Liver (tissue), 3 donors: ENCODE data around the gene DNAH10.

Source experiments
- EGR1 ChIP-seq, 2 donors: IDR thresholded peaks; 2 replicates each; pipeline ENCODE4 v1.6.1; 2016 to 2018; ENCODE audit warnings: antibody characterized with exemption in 2 of 2, low read depth in 2 of 2
- GABPA ChIP-seq, 2 donors: IDR thresholded peaks in 1 of 2; conservative IDR thresholded peaks in 1 of 2; 2 replicates each; pipeline ENCODE4 v1.6.1; 2016; ENCODE audit warnings: antibody characterized with exemption in 2 of 2, mild to moderate bottlenecking in 1 of 2, moderate library complexity in 1 of 2
- HNF4G ChIP-seq: IDR thresholded peaks from 2 replicates; pipeline ENCODE4 v1.6.1; 2016; ENCODE audit warnings: antibody characterized with exemption
- JUND ChIP-seq, 2 donors: IDR thresholded peaks; 2 replicates each; pipeline ENCODE4 v1.6.1; 2016; ENCODE audit warnings: antibody characterized with exemption in 2 of 2
- NR2F2 ChIP-seq: IDR thresholded peaks from 2 replicates; pipeline ENCODE4 v1.6.1; 2016; ENCODE audit warnings: antibody characterized with exemption
- RAD21 ChIP-seq, 2 donors: IDR thresholded peaks; 2 replicates each; pipeline ENCODE4 v1.6.1; 2016; ENCODE audit warnings: antibody characterized with exemption in 2 of 2, mild to moderate bottlenecking in 2 of 2
- SP1 ChIP-seq: IDR thresholded peaks from 2 replicates; pipeline ENCODE4 v1.6.1; 2018; ENCODE audit warnings: antibody characterized with exemption, mild to moderate bottlenecking
- TAF1 ChIP-seq: conservative IDR thresholded peaks from 2 replicates; pipeline ENCODE4 v1.6.1; 2016; ENCODE audit warnings: antibody characterized with exemption, mild to moderate bottlenecking
- TF ChIP-seq, protein P1 (sequence below): fragments of 150-350 bp; IDR thresholded peaks from 2 replicates; pipeline ENCODE4 v1.5.1; 2017; ENCODE audit warnings: improper control_type of control experiment, low read depth, low read length; ENCODE audit not compliant: missing input control
- TF ChIP-seq, protein P2 (sequence below): IDR thresholded peaks from 2 replicates; pipeline ENCODE4 v1.6.1; 2016; ENCODE audit warnings: antibody characterized with exemption, mild to moderate bottlenecking
- donor health status: healthy.
- donor health status: healthy.

DNA sequence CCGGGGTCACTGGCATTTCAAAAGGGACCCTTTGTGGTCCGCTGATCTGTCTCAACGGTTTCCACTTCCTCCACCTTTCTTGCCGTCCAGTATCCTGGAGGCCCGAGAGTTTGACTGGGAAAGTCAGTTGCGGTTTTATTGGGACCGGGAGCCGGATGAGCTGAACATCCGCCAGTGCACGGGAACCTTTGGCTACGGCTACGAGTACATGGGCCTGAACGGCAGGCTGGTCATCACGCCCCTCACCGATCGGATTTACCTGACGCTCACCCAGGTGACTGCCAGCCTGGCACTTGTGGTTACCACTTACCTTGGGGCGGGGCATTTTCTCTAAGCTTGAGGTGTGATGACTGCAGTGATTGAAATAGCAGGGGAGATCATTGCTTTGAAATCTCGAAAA, 83.8 kb downstream of the DNAH10 start:
- TF ChIP-seq TAF1 = no peak
- TF ChIP-seq, protein P1, sequence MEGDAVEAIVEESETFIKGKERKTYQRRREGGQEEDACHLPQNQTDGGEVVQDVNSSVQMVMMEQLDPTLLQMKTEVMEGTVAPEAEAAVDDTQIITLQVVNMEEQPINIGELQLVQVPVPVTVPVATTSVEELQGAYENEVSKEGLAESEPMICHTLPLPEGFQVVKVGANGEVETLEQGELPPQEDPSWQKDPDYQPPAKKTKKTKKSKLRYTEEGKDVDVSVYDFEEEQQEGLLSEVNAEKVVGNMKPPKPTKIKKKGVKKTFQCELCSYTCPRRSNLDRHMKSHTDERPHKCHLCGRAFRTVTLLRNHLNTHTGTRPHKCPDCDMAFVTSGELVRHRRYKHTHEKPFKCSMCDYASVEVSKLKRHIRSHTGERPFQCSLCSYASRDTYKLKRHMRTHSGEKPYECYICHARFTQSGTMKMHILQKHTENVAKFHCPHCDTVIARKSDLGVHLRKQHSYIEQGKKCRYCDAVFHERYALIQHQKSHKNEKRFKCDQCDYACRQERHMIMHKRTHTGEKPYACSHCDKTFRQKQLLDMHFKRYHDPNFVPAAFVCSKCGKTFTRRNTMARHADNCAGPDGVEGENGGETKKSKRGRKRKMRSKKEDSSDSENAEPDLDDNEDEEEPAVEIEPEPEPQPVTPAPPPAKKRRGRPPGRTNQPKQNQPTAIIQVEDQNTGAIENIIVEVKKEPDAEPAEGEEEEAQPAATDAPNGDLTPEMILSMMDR = no peak
- TF ChIP-seq SP1 = no peak
- TF ChIP-seq RAD21 (IDR thresholded peaks at IDR 0.05) = no peak
- TF ChIP-seq EGR1 (IDR thresholded peaks at IDR 0.05; ENCODE audit: low read depth in 2 of 2) = no peak
- TF ChIP-seq NR2F2 = no peak
- TF ChIP-seq, protein P2, sequence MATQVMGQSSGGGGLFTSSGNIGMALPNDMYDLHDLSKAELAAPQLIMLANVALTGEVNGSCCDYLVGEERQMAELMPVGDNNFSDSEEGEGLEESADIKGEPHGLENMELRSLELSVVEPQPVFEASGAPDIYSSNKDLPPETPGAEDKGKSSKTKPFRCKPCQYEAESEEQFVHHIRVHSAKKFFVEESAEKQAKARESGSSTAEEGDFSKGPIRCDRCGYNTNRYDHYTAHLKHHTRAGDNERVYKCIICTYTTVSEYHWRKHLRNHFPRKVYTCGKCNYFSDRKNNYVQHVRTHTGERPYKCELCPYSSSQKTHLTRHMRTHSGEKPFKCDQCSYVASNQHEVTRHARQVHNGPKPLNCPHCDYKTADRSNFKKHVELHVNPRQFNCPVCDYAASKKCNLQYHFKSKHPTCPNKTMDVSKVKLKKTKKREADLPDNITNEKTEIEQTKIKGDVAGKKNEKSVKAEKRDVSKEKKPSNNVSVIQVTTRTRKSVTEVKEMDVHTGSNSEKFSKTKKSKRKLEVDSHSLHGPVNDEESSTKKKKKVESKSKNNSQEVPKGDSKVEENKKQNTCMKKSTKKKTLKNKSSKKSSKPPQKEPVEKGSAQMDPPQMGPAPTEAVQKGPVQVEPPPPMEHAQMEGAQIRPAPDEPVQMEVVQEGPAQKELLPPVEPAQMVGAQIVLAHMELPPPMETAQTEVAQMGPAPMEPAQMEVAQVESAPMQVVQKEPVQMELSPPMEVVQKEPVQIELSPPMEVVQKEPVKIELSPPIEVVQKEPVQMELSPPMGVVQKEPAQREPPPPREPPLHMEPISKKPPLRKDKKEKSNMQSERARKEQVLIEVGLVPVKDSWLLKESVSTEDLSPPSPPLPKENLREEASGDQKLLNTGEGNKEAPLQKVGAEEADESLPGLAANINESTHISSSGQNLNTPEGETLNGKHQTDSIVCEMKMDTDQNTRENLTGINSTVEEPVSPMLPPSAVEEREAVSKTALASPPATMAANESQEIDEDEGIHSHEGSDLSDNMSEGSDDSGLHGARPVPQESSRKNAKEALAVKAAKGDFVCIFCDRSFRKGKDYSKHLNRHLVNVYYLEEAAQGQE = no peak
- no peak for TF ChIP-seq JUND (IDR thresholded peaks at IDR 0.05)
- TF ChIP-seq HNF4G = no peak
- TF ChIP-seq GABPA (IDR thresholded peaks at IDR 0.05 in 1 of 2, conservative IDR thresholded peaks at IDR 0.05 in 1 of 2) = no peak
